Muscle layer of duodenum (tissue), 2 donors: ENCODE measurements around the gene TNNI2.
"Not testable (repeated sequence)": the region's sequence is repeated elsewhere in the genome, so short reads cannot be mapped to it uniquely, and the experiment has no call there.

Source experiments
- H3K27ac ChIP-seq: one replicate; pipeline ENCODE4 v1.7.0; 2013; ENCODE audit warnings: mild to moderate bottlenecking, low read length
- H3K27me3 ChIP-seq: one replicate; pipeline ENCODE4 v1.7.0; 2013; ENCODE audit warnings: low read depth, mild to moderate bottlenecking, control low read depth, low read length
- H3K36me3 ChIP-seq, 2 donors: one replicate each; pipeline ENCODE4 v1.7.0; 2013; ENCODE audit warnings: low read length in 2 of 2, control low read depth in 1 of 2, mild to moderate bottlenecking in 1 of 2; ENCODE audit not compliant: insufficient read depth in 2 of 2, control insufficient read depth in 1 of 2
- H3K4me1 ChIP-seq, 2 donors: one replicate each; pipeline ENCODE4 v1.7.0; 2013; ENCODE audit warnings: low read length in 2 of 2, mild to moderate bottlenecking in 2 of 2, control low read depth in 1 of 2, moderate library complexity in 1 of 2; ENCODE audit not compliant: insufficient read depth in 2 of 2, control insufficient read depth in 1 of 2
- H3K4me3 ChIP-seq, 2 donors: one replicate each; pipeline ENCODE4 v1.7.0; 2013; ENCODE audit warnings: low read length in 2 of 2, low read depth in 1 of 2, mild to moderate bottlenecking in 1 of 2
- H3K9me3 ChIP-seq, 2 donors: one replicate each; pipeline ENCODE4 v1.7.0; 2013; ENCODE audit warnings: low read length in 2 of 2, control low read depth in 1 of 2, mild to moderate bottlenecking in 1 of 2; ENCODE audit not compliant: control insufficient read depth in 1 of 2
- donor health status: healthy.

The TNNI2 gene

DNA sequence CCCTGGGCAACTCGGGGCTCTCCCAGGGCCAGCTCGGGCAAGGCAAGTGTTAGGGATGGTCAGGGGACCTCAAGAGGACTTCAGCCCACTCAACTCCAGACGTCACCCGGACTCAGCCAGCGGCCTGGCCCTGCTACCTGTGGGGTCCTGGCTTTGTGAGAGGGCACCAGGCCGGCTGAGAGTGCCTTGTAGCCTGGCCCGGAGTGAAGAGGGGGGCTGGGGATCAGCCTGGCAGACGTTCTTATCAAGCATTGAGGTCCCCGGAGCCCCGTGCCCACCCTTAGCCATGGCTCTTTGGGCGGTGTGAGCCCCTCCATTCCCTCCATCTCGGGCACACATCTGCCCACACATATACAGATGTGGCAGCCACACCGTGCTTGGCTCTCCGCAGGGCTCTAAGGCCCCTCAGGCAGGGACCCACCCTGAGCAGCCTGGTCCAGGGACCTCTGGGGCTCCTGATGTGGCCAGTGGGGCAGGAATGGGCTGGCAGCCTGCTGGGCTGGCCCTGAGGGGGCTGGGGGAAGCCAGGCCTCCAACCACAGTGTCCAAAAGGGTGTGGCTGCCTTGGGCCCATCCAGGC, 29.4 kb downstream of the TNNI2 start:
- H3K4me1 ChIP-seq: peaks cover 0 to 38% of the 10 kb centered on the region in 2 donors
- H3K27ac ChIP-seq: no peak overlapping the region
- H3K4me3 ChIP-seq: peak overlapping the region in 1 of 2 donors; percentile 15
- H3K27me3 ChIP-seq: no peaks in the 10 kb centered on the region
- no peaks in the 10 kb centered on the region for H3K36me3 ChIP-seq
- no peaks in the 10 kb centered on the region for H3K9me3 ChIP-seq

DNA sequence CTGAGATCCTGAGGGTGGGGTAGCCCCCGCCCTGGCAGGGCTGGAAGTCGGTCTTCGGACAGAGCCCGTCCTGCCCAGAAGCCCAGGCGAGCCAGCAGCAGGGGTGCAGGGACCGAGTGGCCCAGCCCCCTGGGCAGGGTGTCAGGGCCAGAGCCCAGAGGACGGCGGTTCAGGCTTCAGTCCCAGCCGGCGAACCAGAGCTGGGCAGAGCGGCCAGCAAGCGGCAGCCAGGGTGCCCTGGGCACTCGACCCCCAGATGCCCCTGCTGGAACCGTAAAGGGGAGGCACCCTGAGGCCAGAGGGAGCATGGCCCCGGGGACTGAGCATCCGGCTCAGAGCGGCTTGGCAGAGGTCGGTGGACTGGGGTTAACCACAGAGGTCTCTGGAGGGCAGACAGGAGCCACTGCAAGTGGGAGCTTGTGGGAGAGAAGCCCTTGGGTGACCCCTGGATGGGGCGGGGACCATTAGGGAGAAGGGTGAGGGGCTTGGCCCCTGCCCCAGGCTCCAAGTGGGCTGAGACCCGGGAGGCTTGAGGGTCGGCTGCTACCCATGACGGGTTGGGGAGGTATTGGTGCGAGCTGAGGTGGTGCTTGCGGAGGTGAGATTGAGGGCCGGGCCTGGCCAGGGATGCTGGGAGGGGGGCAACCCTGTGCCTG, 30.0 kb downstream of the TNNI2 start:
- no peaks in the 10 kb centered on the region for H3K27me3 ChIP-seq
- no peak overlapping the region for H3K27ac ChIP-seq
- H3K4me3 ChIP-seq: peak overlapping the region; percentile 15 to 47
- no peaks in the 10 kb centered on the region for H3K36me3 ChIP-seq
- H3K9me3 ChIP-seq: no peaks in the 10 kb centered on the region
- peaks cover 0 to 32% of the 10 kb centered on the region in 2 donors for H3K4me1 ChIP-seq

DNA sequence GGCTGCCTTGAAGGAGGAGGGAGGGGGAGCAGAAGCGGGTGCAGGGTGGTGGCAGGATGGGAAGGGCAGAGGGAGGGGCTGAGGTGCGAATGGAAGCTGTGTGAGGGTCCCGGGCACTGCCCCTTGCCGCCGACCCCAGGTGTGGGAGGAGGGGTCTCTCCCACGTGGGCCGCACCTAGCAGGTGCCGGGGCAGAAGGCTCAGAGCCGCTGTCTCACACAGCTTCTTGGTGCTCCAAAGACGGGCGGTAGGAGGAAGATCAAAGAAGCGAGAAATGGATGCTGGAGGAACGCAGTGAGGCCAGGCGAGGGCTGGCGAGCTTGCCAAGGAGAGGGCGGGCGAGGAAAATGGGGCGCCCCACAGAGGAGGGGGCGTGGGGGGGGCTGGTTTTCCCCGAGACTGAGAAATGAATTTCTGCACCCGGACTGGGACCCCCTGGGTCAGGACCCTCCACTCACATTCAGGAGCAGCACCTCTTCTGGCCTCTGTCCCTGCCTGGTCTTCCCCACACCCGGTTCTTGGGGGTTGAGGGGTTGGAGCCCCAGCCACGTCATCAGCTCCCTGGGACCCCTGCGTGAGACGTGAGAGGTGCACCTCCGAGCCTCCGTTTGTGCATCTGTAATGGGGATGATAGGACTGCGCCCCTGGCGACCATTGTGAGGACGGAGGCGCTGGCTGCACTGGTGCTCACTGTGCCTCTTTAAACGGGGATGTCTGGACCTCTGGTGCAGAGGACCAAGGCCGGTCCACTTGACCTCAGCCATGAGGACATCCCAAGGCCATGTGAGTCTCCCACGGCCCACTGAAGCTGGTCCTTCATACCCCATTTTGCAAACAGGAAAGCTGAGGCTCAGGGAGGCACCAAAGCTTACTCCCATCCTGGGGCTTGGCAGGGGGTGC, 30.9 kb downstream of the TNNI2 start:
- peak overlapping the region; percentile 26 to 47 for H3K4me3 ChIP-seq
- H3K27me3 ChIP-seq: no peaks in the 10 kb centered on the region
- H3K9me3 ChIP-seq: no peaks in the 10 kb centered on the region
- H3K27ac ChIP-seq: no peak overlapping the region
- H3K4me1 ChIP-seq: peaks cover 0 to 23% of the 10 kb centered on the region in 2 donors
- no peaks in the 10 kb centered on the region for H3K36me3 ChIP-seq

DNA sequence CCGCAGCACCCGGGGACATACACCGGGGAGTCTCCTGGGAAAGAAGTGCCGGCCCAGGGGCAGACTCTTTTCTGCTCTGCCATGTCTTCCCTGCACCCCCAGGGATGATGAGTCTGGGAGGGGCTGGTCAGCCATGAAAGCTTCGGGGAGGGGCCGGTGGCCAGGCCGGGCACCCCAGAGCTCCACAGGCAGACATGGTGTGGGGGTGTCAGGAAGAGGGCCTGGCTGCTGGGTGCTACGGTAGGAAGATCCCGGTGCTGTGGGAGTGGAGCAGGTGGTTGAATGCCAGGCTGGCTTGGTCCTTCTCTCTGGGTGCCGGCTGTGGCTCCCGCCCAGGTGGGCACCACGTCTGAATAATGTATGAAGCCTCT, 31.5 kb downstream of the TNNI2 start:
- no peaks in the 10 kb centered on the region for H3K9me3 ChIP-seq
- no peaks in the 10 kb centered on the region for H3K27me3 ChIP-seq
- H3K36me3 ChIP-seq: no peaks in the 10 kb centered on the region
- H3K27ac ChIP-seq: no peak overlapping the region
- peaks cover 0 to 23% of the 10 kb centered on the region in 2 donors for H3K4me1 ChIP-seq
- H3K4me3 ChIP-seq: peak overlapping the region; percentile 26 to 47

DNA sequence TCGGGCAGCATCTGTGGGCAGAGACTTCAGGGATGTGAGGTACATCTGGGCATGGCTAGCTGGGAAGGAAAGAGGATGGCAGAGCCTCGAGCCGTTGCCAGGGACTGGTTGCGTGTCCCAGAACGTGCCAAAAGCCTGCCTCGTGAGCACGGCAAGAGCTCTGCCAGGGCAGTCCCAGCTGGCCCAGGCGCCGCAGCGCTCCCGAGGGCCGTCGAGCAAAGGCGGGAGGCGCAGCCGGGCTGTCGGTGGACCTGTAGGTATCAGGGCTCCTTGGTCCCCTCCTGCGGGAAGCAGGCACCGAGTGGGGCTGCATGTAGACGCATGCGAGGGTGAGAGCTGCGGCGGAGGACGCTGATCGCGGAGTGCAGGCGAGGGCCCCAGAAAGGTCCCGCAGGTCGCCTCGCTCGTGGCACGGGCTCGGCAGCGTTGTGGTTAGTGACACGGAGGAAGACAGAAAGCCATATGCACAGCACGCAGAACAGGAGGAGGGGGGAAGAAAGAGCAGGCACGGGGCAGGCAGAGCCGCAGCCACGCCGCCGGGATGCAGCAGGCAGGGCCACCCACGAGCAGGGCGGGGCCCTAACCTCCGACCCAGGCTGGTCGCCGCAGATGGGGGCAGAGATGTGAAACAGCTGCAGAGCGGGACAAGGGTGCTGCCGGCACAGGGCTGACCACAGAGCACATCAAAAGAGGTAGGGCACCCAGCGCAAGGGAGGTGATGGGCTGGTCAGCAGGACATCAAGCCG, 32.1 kb downstream of the TNNI2 start:
- H3K27ac ChIP-seq: no peak overlapping the region
- H3K27me3 ChIP-seq: no peaks in the 10 kb centered on the region
- H3K36me3 ChIP-seq: no peaks in the 10 kb centered on the region
- no peaks in the 10 kb centered on the region for H3K9me3 ChIP-seq
- H3K4me1 ChIP-seq: peaks cover 0 to 22% of the 10 kb centered on the region in 2 donors
- H3K4me3 ChIP-seq: peak overlapping the region; percentile 26 to 47

DNA sequence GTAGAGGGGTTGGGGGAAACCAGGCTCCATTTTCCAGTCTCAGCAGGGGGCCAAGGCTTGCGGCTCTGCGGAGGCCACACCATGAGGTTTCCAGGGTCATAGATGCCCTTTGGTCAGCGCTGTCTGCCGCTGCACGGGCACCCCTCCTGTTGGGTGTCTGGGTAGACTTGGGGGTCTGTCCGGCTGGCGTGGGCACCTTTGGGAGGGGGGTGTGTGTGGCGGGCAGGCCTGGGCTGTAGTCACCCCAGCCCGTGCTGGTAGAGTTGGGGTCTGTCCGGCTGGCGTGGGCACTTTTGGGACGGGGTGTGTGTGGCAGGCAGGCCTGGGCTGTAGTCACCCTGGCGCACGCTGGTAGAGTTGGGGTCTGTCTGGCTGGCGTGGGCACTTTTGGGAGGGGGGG, 32.8 kb downstream of the TNNI2 start:
- H3K9me3 ChIP-seq: no peaks in the 10 kb centered on the region
- no peaks in the 10 kb centered on the region for H3K36me3 ChIP-seq
- H3K27ac ChIP-seq: no peak overlapping the region
- peak overlapping the region; percentile 26 to 47 for H3K4me3 ChIP-seq
- H3K4me1 ChIP-seq: peaks cover 0 to 27% of the 10 kb centered on the region in 2 donors
- H3K27me3 ChIP-seq: no peaks in the 10 kb centered on the region

DNA sequence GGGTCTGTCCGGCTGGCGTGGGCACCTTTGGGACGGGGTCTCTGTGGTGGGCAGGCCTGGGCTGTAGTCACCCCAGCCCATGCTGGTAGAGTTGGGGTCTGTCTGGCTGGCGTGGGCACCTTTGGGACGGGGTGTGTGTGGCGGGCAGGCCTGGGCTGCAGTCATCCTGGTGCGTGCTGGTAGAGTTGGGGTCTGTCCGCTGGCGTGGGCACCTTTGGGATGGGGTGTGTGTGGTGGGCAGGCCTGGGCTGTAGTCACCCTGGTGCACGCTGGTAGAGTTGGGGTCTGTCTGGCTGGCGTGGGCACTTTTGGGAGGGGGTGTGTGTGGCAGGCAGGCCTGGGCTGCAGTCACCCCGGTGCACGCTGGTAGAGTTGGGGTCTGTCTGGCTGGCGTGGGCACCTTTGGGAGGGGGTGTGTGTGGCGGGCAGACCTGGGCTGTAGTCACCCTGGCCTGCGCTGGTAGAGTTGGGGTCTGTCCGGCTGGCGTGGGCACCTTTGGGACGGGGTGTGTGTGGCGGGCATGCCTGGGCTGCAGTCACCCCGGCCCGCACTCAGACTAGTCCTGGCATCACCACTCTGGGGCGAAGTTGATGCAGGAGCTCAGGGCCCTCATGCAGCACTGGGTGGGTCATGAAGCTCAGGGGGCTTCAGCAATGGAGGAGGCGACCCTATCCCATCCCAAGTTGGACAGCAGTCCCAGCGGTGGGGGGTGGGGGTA, 33.6 kb downstream of the TNNI2 start:
- H3K27me3 ChIP-seq: no peaks in the 10 kb centered on the region
- H3K4me3 ChIP-seq: peak overlapping the region in 1 of 2 donors; percentile 47
- no peaks in the 10 kb centered on the region for H3K9me3 ChIP-seq
- no peaks in the 10 kb centered on the region for H3K36me3 ChIP-seq
- H3K4me1 ChIP-seq: peaks cover 0 to 36% of the 10 kb centered on the region in 2 donors
- no peak overlapping the region for H3K27ac ChIP-seq

DNA sequence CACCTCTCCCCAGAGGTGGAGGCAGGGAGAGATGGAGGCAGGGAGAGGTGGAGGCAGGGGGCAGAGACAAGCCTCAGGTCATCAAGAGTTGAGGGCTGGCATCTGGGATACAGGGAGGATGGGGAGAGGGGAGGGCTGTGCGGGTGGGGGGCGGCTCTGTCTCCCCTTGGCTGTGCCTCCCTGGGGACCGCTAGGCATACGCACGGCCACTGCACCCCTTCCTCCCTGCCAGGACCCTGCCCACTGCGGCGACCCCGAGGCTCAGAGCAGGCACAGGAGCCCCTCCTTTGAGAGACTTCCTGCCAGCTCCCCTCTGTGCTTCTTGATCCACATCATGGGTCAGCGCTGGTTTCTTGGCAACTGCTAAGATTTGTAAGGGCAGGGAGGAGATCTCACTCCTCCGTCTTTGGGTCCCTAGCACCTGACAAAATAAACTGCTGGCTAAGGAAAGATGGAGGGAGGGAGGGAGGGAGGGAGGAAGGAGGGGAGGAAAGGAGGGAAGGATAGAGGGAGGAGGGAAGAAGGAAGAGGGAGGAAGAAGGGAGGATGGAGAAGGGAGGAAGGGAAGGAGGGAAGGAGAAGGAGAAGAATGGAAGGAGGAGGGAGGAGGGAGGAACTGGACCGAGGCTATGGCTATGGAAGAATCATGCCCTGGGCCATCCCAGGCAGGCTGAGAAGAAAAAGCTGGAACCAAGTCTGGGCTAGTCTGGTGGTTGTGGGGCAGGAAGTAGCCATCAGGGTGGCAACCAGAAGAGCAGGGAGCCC, 34.4 kb downstream of the TNNI2 start:
- Histone ChIP-seq H3K36me3 (no peaks in the 10 kb centered on the region), H3K9me3 (no peaks in the 10 kb centered on the region), H3K4me1 (peaks cover 0 to 44% of the 10 kb centered on the region in 2 donors), H3K4me3 (peak overlapping the region in 1 of 2 donors; percentile 47), H3K27ac (no peak overlapping the region), H3K27me3 (no peaks in the 10 kb centered on the region)

DNA sequence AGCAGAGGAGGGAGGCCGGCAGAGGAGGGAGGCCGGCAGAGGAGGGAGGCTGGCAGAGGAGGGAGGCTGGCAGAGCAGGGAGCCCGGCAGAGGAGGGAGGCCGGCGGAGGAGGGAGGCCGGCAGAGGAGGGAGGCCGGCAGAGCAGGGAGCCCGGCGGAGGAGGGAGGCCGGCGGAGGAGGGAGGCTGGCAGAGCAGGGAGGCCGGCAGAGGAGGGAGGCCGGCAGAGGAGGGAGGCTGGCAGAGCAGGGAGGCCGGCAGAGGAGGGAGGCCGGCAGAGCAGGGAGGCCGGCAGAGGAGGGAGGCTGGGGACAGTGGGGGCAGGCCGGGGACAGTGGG, 35.0 kb downstream of the TNNI2 start:
- not testable (repeated sequence) for H3K27ac ChIP-seq, H3K4me3 ChIP-seq, H3K9me3 ChIP-seq, H3K27me3 ChIP-seq, H3K36me3 ChIP-seq
- H3K4me1 ChIP-seq: peaks cover 0 to 45% of the 10 kb centered on the region in 2 donors

DNA sequence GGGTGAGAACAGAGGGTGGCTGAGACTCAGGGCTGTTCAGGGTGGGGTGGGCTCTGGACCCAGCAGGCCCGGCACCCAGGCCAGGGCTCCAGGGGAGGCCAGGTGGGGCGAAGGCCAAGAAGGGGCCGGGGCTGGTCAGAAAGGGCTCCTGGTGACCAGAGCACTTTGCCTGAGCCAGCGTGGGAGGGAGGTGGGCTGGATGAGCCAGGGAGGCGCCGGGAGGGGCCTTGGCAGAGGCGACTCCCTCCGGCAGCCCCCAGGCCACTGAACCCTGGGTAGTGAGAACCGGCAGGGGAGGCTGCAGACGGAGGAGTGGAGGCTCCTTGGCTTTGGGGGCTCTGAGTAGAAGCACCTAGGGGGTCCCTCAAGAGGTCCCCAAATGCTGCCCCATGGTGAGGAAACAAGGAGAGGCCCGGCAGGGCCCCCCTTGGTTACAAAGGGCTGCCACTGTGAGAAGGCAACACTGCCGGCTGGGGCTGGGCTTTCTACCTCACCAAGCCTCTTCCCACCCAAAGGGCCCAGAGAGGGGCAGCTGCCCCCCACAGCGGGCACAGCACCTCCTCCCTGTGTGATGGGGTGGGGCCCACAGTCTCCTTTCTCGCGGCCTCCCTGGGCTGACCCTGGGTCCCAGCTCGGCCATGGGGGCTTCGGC, 35.8 kb downstream of the TNNI2 start:
- H3K4me1 ChIP-seq: peaks cover 0 to 45% of the 10 kb centered on the region in 2 donors
- H3K27me3 ChIP-seq, H3K27ac ChIP-seq, H3K9me3 ChIP-seq, H3K36me3 ChIP-seq, H3K4me3 ChIP-seq: not testable (repeated sequence)
